Hypothalamus (tissue), 51 donors: ENCODE measurements around the gene SRCIN1.
A peak's percentile ranks its signal among the peaks of the same experiment; 100 is the strongest.

ENCODE experiments used
- DNase-seq, 51 donors: peaks; one replicate each; lab custom pipeline; 2025; lab: John Stamatoyannopoulos, UW

The SRCIN1 gene

DNA sequence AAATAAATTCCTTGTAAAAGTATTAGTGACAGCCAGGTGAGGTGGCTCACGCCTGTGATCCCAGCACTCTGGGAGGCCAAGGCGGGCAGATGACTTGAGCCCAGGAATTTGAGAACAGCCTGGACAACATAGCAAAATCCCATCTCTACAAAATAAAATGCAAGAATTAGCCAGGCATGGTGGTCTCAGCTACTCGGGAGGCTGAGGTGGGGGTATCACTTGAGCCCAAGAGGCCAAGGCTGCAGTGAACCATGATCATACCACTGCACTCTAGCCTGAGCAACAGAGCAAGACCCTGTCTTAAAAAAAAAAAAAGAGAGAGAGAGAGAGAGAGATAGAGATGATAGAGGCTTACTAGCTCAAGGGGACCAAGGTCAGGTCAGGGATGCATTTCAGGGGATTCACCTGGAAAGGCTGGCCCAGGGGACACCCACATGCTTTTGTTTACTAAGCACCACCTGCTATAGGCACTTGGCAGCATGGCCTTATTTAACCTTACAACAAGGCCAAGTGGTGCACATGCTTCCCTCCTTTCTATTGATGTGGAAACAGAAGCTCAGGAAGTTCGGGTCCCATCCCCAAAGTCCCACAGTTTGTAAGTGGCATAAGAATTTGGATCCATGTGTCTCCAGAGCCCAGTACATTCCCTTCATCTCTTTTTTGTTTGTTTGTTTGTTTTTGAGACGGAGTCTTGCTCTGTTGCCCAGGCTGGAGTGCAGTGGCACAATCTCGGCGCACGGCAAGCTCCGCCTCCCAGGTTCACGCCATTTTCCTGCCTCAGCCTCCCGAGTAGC is 12.4 kb upstream of the SRCIN1 start:
- DNase-seq = no peak

DNA sequence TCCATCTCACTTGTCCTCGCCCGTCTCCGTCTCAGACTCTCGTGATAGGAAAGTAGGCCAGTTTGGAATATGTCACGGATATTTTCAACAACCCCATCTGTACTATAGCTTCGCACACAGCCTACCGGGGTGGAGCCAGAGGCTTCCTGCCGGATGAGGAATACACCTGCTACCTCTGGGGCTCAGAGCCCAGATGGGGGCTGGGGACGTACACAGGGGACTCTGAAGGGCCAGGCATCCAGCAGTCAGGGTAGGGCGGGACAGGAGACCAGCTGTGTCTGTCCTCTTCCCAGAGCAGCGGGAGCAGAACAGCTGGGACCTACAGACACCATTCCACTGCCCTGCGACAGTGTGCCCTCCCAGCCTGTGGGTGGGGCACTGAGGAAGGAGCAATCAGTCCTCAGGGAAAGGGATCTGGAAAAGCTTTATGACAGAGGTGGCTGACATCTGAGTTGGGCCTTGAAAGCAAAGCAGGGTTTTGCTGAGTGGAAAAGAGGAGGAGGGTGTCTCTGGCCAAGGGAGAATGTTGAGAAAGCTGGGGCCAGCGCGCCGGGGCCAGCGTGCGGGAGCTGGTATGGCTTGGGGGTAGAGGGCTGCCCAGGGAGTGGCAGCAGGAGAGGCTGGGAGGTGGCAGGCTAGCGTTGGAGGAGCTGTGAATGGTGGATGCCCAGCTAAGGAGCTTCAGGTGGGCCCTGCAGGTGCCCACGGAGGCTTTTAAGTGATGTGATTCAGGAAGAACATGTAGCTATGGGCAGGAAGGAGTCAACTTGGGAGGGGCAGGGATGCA is 11.5 kb upstream of the SRCIN1 start:
- DNase-seq = no peak

DNA sequence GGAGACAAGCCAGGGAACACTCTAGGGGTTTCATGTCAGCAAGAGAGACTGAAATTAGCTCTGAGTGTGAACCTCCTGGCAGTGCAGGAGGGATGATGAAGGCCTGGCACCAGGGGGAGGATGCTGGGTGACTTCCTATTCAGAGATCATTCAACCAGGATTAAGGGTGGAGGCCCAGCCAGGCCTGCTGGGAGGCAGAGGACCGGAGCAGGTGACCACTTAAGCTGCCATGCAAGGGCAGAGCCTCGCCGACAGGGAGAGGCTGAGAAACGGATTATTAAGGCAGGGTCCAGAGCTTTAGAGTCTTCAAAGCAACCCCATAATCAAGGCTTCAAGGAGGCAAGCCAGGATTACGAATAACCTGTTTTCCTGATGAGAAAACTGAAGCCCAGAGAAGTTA is 10.6 kb upstream of the SRCIN1 start:
- DNase-seq = no peak

DNA sequence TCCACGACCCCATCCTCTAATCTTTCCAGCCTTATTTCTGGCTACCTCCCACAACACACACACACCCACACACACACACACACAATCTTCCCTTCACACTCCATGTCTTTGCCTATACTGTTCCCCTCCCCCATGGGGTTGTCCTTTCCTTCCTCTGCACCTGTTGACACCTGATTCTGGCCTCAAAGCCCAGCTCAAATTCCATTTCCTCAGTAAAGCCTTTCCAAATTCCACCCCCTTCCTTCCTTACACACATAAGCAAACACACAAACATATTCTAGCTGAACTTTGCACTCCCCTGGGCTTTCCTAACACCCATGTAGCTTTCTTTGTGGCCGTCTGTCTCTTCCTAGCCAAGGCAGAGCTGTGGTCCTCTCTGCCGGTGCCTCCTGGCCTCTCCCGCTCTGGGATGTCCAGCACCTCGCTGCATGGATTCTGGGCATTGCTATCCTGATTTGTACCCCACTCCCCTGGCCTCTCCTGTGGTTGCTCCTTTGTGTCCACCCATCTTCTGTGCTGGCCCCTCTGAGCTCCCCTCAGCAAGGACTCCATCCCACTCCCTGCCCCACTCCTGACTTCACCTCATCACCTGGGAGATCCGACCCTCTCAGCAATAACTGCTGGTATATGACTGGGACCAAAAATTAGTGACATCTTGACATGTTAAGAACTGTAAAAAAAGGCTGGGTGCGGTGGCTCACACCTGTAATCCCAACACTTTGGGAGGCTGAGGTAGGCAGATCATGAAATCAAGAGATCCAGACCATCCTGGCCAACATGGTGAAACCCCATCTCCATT is 8.4 kb upstream of the SRCIN1 start:
- DNase-seq = no peak

DNA sequence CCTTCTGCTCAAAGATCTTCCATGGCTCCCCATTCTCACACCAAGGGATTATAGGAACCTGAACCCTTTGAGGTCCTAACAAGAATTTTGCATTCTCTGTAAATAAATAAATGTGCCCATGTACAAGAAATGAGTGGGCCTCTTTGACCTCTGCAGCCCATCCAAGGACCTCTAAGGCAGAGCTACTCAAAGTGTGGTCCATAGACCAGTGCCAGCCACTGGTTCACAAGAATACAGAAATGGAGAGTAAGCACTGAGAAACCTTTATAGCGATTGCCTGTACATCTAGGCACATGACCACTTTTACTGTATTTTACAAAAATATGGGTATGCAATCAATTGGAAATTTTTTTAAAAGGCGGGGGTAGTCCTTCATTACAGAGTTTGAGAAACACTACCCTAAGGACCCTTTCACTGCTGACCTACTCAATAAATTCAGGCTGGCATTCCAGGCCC is 7.8 kb upstream of the SRCIN1 start:
- DNase-seq = no peak

DNA sequence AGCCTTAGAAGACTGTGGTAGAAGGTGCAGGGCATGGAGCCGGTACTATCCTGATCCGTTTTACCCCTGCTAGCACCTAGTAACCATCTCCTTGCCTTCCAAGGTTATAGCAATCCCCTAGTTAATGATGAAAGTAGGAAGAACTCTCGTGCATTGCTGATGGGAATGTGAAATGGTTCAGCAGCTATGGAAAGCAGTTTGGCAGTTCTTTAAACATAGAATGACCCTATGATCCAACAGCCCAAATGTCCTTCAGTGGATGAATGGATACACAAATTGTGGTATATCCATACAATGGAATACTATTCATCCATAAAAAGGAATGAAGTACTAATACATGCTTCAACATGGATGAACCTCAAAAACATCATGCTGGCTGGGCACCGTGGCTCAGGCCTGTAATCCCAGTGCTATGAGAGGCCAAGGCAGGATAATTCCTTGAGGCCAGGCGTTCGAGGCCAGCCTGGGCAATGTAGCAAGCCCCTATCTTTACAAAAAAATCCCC is 6.2 kb upstream of the SRCIN1 start:
- no peak for DNase-seq

DNA sequence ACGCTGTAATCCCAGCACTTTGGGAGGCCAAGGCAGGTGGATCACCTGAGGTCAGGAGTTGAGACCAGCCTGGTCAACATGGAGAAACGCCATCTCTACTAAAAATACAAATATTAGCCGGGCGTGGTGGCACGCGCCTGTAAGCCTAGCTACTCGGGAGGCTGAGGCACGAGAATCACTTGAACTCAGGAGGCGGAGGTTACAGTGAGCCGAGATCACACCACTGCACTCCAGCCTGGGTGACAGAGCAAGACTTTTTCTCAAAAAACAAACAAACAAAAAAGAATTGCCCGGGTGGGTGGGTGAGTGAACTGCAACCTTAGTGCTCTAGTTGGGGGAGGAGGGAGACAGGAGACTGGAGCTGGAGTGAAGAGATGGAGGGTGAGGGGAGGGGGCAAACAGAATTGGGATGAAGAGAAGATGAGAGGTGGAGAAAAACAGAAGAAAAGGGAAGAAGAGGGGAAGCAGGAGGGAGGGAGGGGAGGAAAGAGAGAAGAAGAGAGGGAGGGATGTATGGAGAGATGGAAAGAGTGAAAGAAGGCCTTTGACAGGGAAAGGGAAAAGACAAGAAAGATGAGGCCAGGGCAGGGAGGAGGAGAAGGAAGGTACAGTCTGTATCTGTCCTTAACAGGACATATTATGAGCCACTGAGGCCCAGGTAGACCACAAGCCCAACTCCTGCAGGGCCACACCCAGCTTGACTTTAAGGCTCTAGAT is 5.5 kb upstream of the SRCIN1 start:
- DNase-seq = no peak

DNA sequence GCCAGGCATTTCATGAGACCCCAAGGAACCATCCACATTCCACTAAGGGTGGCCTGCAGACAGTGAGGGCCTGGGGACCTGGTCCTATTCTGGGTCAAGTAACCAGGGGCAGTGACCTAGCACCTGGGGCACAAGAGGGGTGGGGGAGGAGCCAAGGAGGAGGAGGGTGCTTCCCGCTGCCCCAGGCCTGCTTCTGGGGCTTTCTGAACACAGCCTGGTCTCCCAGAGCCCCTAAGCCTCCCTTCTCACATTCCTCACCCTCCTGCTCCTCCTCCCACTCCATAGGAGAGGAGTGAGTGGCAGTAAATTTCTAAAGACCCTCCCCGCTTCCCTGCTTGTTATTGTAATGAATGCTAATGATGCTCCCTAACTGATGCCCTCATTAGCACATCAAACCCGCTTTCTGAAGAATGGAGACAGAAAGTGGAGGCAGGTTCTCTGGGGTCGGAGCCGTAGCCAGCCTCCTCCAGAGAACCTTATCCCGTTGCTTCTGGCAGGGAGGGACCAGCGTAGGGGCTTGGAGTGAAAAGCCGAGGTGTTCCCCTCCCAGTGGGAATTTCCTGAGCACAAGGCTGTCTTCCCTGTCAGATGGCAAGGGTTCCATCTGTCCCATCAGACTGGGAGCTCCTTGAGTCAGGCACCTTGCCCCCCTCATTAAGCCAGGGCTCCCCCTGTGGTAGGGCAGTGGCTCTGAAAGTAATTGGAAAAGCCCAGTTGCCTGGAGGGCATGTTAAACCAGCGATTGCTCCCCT is 3.7 kb upstream of the SRCIN1 start:
- no peak for DNase-seq

DNA sequence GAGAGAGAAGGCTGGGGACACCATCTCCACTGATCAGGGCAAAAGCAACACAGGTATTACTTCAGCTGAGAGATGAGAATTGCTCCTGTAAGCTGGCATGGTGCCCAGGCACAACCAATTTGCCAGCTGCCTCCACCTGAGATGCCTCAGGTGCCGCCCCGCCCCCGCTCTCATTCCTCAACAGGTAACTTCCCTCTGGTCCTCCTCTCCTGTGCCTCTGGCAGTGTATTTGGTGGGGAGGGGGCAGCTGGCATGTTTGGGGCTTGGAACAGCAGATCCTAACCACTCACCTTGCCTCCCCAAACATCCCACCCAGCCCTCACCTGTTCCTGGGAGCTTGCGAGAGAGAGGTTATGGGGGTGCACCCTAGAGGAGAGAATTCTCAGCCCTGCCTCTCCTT is 2.9 kb upstream of the SRCIN1 start:
- DNase-seq = no peak

DNA sequence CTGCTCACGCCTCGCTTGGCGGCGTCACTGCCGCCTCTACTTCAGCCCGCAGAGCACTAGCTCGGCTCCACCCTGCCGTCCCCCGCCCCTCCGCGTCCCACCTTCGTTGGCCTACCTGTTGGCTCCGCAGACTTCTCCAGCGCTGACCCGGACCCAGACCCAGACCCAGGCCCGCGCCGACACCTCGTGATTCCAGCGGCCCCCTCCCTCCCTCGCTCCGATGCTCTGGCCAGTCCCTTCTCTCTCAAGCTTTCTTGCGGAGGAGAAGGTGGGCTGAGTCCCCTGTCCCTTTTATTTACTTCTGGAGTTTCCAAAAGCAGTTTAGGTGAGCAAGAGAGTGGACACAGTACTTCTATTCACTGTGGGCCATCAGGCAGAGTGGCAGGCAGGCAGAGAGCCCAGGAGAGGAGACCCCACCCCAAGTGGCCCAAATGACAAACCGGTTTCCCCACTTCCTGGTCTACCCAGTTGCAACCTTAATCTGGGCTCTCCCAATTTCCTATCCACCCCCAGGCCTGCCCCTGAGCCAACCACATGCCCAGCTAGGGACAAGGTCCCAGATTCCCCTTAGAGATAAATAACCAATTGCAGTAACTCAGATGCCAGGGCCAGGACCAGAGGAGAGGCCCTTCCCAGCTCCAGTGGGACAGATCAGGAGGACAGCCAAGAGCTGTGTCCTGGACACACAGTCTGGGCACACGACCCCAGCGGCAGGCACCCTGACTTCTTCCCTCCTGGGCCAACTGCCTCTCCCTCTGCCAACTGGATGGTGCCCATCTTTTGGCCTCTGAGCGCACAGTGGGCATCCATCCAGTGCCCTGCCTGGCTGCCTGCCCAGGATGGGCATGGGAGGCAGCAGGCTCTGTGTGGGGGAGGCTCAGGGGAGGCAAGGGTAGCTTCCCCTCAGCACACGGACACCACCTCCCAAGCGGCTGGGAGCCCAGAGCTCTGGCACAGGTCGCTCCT is 1.2 kb upstream of the SRCIN1 start:
- DNase-seq = peak in 49 of 51 donors; percentile 24 to 92 (median 69)

DNA sequence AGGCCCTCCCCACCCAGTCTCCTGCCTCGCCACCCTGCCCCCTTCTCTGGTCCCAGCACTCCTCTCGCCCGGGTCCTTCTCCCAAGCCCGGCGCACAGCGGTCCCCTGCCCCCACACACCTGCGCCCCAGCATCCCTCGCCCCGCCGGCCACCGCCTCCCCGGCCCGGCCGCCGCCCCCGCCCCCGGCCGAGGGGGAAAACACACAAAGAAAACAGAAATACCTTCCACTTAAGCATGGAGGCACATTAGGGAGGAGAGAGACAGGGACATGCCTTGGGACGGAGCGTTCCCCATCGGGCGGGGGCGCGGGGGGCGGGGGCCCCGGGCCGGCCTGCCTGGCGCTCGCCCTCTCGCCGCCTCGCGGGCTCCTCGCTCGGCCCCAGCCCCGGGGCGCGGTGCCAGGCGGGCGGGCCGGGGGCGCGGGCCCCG is 326 bp downstream of the SRCIN1 start:
- DNase-seq = peak in 3 of 51 donors; percentile 43 to 66 (median 51)

DNA sequence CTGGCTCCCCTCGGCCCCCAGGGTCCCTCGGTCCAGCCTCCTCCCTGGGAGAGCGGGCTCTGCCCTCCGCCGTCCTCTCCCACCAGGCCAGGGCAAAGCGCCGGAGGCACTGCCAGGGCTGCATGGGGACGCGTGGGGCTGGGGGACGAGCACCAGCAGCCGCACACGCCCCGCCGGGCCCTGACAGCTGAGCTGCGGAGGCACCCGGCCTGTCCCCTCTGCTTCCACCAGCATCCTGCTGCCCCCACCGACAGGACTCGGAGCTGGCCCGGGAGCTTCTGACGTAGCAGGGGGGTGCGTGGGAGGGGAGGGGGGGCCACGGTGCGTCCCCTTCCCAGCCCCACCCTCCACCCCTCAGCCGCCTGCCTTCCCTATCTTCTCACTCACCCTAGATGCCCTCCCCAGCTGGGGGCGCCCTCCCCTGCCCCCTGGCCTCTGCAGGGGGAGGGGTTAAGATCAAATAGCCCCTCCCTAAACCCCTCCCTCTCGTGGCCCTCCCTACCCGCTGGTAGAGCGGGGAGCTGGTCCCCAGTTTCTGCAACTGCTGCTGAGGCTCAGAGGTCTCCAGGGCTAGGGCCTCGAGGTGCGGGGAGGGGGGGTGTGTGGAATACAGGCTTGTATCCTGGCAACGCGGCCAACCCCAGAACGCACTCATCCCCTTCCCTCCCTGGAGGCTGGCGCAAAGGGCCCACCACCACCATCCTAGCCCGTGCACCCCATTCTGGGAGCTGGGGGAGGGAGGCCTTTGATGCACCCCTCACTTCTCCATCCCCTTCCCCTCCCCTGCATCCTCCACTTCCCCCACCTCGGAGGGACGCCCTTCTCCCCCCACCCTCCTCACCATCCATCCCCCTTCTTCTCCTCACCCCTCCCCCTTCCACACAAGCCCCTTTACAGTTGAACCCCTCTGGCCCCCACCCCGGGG is 1.0 kb downstream of the SRCIN1 start:
- peak in 38 of 51 donors; percentile 19 to 85 (median 58) for DNase-seq

DNA sequence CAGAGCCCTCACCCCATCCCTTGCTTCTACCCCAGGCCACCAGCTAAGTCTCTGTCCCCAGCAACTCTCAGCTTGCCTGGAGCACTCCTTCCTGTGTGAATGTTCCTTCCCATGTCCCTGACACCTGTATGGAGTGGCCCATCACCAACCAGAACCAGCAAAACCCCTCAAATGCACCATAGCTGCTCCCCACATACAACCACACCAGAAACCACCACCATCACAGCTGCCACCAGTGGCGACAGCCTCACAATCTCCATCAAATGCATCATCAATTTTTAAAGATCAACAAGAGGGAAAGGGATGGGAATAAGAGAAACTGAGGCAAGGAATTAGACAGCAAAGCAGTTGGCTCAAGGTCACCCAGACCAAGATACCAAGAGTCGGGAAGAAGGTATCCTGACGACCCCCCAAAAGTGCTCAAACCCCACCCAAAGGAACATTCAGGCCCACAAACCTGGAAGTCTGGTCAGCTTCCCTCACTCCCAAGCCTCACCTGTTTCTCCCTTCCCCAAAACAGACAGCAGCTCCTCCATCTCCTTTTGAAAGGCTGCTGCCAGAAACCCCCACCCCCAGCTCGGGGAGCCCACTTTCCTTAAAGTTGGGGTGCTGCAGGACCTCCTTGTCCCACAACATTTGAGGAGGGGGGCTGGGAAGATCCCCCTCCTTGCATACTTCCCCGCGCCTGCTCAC is 1.8 kb downstream of the SRCIN1 start:
- no peak for DNase-seq

DNA sequence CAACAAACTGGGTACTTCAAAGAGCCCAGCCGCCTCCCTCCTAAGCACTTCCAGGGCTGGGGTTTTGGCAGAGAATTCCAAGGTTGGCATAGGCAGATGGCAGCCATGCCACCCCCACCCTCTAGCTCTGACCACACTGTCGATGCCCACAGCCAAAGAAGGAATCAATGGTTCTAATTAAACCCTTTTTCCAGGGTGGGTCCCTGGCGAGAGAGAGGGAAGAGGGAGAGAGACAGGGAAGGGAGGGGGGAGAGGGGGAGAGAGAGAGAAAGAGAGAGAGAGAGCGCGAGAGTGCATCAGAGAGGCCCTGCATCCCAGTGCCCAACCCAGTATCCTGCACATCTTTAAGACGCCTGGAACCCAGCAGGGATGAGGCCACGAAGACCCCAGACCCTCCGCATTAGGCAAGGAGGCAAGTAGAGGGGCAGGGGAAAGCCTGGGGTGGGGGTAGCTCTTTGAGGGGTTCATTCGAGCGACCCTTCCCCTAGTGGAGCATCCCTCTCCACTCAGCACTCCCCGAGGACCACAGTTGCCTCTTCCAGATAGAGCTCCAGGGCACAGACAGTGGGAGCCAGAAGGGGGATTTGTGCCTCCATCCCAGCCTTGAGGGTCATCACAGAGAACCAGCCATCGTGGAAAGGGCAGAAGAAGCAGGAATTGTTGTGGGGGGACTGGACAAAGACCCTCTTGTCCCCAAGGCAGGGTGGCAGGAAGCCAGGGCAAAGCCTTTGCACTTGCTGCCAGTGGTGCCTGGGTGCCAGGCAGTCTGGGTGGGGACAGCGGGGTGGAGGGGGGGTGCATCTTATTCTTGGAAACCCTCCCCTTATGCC is 2.6 kb downstream of the SRCIN1 start:
- peak in 28 of 51 donors; percentile 11 to 78 (median 55) for DNase-seq

DNA sequence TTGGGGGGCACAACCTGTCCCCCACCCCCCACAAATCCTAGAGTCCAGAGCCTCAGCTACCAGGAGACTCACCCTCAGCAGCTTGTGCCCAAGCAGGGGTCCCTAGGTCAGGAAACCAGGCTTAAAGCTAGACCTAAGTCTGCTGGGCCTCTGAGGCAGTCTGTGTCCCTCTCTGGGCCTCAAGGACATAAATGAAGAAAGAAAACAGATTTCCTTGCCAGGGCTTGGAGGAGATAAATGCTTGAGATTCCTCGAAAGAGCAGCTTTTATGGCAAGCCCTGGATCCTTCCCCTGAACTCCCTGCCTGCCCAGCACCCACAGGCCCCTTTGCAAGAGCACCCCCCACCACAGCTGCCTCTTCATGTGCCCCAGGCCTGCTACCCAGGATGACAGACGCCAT is 3.3 kb downstream of the SRCIN1 start:
- no peak for DNase-seq
